GM13976 (cell line): ENCODE results near the gene SLF2.
"Not testable (repeated sequence)": the region's sequence is repeated elsewhere in the genome, so short reads cannot be mapped to it uniquely, and the experiment has no call there.

Source experiments
- DNase-seq: peaks from one replicate; pipeline ENCODE4 v3.0.0; 2012; ENCODE audit warnings: low spot score
- CTCF ChIP-seq: IDR thresholded peaks from 2 replicates; pipeline ENCODE4 v1.5.1; 2012; ENCODE audit warnings: borderline replicate concordance, mild to moderate bottlenecking; ENCODE audit not compliant: insufficient read depth; ENCODE audit errors: extremely low read depth, missing control alignments, control extremely low read depth
- in situ Hi-C: fragments of 300-500 bp; cut with MboI; formaldehyde crosslinking; loops from one replicate; pipeline ENCODE4 v1.12.0; 2022; ENCODE audit warnings: low sequenced_read_pairs, mixed read lengths, inconsistent platforms; ENCODE audit not compliant: unreplicated experiment

The SLF2 gene

GRCh38 chr10:100879741-100880360 lies 32.9 kb upstream of the SLF2 start:
- DNase-seq = peak; percentile 25
- in situ Hi-C loops = no loop called here
- no peak for TF ChIP-seq CTCF

GRCh38 chr10:100881556-100882213 lies 31.1 kb upstream of the SLF2 start:
- DNase-seq = peak; percentile 18
- TF ChIP-seq CTCF = no peak
- in situ Hi-C loops = no loop called here

- in situ Hi-C loops = no loop called here
- no peak for TF ChIP-seq CTCF
- no peak for DNase-seq
Measured at GRCh38 chr10:100882252-100882651, 30.5 kb upstream of the SLF2 start.

- DNase-seq = no peak
- in situ Hi-C loops = no loop called here
- no peak for TF ChIP-seq CTCF
Measured at GRCh38 chr10:100882671-100883311, 30.0 kb upstream of the SLF2 start.

- DNase-seq = no peak
- TF ChIP-seq CTCF = no peak
- in situ Hi-C loops = no loop called here
Measured at GRCh38 chr10:100883312-100883821, 29.4 kb upstream of the SLF2 start.

- in situ Hi-C loops, DNase-seq: not testable (repeated sequence)
Measured at GRCh38 chr10:100885611-100886010, 27.2 kb upstream of the SLF2 start.

GRCh38 chr10:100886091-100886490 lies 26.7 kb upstream of the SLF2 start:
- DNase-seq = no peak
- TF ChIP-seq CTCF = no peak
- in situ Hi-C loops = no loop called here
